IMR-90 (cell line): ENCODE results near the gene METTL17.

Experiments used
- BHLHE40 ChIP-seq: fragments of 150-350 bp; IDR thresholded peaks from 2 replicates; pipeline ENCODE4 v1.6.1; 2016; ENCODE audit warnings: mild to moderate bottlenecking, low read depth, low read length
- CHD1 ChIP-seq: IDR thresholded peaks from 2 replicates; pipeline ENCODE4 v1.6.1; 2012; ENCODE audit warnings: low read depth, low read length, improper control_type of control experiment
- FOS ChIP-seq: fragments of 150-350 bp; IDR thresholded peaks from 2 replicates; pipeline ENCODE4 v1.6.1; 2016; ENCODE audit warnings: low read depth, low read length
- MAFK ChIP-seq: IDR thresholded peaks from 2 replicates; pipeline ENCODE4 v1.6.1; 2012; ENCODE audit warnings: low read depth, low read length, improper control_type of control experiment
- MAZ ChIP-seq: IDR thresholded peaks from 2 replicates; pipeline ENCODE4 v1.6.1; 2012; ENCODE audit warnings: low read depth, mild to moderate bottlenecking, low read length, improper control_type of control experiment, moderate library complexity, borderline replicate concordance
- MXI1 ChIP-seq: IDR thresholded peaks from 2 replicates; pipeline ENCODE4 v1.6.1; 2012; ENCODE audit warnings: low read depth, mild to moderate bottlenecking, low read length, moderate library complexity, borderline replicate concordance
- NFE2L2 ChIP-seq: fragments of 150-350 bp; IDR thresholded peaks from 2 replicates; pipeline ENCODE4 v1.6.1; 2016; ENCODE audit warnings: low read depth, mild to moderate bottlenecking, low read length
- POLR2A ChIP-seq: IDR thresholded peaks from 2 replicates; pipeline ENCODE4 v1.6.1; 2012; ENCODE audit warnings: mild to moderate bottlenecking, low read depth, low read length
- RAD21 ChIP-seq: IDR thresholded peaks from 2 replicates; pipeline ENCODE4 v1.6.1; 2012; ENCODE audit warnings: low read length, improper control_type of control experiment
- RFX5 ChIP-seq: IDR thresholded peaks from 2 replicates; pipeline ENCODE4 v1.8.0; 2012; ENCODE audit warnings: low read depth, mild to moderate bottlenecking, low read length, moderate library complexity
- SMC3 ChIP-seq: fragments of 150-350 bp; IDR thresholded peaks from 2 replicates; pipeline ENCODE4 v1.6.1; 2016; ENCODE audit warnings: low read depth, mild to moderate bottlenecking, antibody characterized with exemption, low read length, moderate library complexity
- TF ChIP-seq, protein P1 (sequence below): conservative IDR thresholded peaks from 2 replicates; pipeline ENCODE4 v1.5.1; 2012; ENCODE audit warnings: mild to moderate bottlenecking, low read depth, low read length, improper control_type of control experiment

DNA sequence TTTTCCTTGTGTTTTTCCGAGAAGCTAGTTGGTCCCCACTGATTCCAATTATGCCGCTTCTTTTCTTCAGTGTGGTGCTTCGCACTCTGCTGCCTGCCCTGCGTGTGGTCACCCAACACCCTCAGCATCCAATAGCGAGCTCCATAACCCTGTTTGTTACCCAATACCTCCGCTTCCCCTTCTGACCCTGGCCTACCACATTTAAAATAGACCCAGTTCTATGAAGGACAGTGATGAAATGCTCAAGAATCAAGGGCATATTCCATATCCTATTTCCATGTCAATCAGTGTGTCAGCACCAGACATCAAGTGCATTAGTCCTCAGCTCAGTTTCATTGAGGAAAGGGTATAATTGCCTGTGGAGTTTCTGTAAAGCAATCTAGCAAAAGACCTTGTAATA, 25.5 kb downstream of the METTL17 start:
- TF ChIP-seq POLR2A (no peak), RFX5 (no peak), SMC3 (no peak), MXI1 (no peak), NFE2L2 (no peak), RAD21 (no peak), BHLHE40 (no peak), MAFK (no peak), CHD1 (no peak), FOS (no peak), MAZ (no peak)
- TF ChIP-seq, protein P1, sequence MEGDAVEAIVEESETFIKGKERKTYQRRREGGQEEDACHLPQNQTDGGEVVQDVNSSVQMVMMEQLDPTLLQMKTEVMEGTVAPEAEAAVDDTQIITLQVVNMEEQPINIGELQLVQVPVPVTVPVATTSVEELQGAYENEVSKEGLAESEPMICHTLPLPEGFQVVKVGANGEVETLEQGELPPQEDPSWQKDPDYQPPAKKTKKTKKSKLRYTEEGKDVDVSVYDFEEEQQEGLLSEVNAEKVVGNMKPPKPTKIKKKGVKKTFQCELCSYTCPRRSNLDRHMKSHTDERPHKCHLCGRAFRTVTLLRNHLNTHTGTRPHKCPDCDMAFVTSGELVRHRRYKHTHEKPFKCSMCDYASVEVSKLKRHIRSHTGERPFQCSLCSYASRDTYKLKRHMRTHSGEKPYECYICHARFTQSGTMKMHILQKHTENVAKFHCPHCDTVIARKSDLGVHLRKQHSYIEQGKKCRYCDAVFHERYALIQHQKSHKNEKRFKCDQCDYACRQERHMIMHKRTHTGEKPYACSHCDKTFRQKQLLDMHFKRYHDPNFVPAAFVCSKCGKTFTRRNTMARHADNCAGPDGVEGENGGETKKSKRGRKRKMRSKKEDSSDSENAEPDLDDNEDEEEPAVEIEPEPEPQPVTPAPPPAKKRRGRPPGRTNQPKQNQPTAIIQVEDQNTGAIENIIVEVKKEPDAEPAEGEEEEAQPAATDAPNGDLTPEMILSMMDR, result no peak
